Anterior cingulate cortex (tissue), 58 donors: ENCODE measurements around the gene SLC7A6.
A peak's percentile ranks its signal among the peaks of the same experiment; 100 is the strongest.

Experiments used
- DNase-seq, 58 donors: peaks; one replicate each; lab custom pipeline; 2025; lab: John Stamatoyannopoulos, UW

SLC7A6 gene

GRCh38 chr16:68297908-68298307, 33.6 kb downstream of the SLC7A6 start:
- DNase-seq, result no peak

GRCh38 chr16:68298312-68298711, 34.0 kb downstream of the SLC7A6 start:
- no peak for DNase-seq

DNA sequence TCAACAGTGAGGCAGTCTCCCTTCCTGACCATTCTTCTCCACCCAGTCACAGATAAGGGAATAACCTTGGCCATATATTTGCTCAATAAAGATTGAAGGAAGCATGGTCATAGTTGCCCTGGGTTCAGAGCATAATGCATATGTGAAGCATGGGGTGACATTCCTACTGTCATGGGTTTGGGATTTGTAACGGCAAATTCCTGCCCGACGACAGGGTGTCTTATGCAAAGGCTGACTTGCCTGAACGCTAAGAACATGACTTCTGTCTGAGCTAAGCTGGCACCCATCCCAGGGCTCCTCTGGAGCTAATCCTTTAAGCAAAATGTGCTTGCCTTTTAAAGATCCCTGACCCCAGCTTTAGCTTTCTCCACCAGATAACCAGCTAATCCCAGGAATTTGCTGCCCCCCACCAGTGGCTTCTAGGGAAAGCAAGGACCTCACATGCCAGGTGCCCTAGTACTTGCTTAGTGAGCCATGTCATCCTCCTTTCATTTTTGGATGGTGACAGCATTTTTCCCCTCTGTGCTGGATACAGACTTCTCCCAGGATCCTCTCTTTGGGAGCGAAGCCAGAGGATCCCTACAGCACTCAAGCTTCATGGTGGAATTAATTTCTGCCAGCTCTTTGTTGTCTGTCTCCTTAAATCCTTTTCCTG, 34.7 kb downstream of the SLC7A6 start:
- peak in 27 of 58 donors; percentile 0 to 68 (median 27) for DNase-seq

DNA sequence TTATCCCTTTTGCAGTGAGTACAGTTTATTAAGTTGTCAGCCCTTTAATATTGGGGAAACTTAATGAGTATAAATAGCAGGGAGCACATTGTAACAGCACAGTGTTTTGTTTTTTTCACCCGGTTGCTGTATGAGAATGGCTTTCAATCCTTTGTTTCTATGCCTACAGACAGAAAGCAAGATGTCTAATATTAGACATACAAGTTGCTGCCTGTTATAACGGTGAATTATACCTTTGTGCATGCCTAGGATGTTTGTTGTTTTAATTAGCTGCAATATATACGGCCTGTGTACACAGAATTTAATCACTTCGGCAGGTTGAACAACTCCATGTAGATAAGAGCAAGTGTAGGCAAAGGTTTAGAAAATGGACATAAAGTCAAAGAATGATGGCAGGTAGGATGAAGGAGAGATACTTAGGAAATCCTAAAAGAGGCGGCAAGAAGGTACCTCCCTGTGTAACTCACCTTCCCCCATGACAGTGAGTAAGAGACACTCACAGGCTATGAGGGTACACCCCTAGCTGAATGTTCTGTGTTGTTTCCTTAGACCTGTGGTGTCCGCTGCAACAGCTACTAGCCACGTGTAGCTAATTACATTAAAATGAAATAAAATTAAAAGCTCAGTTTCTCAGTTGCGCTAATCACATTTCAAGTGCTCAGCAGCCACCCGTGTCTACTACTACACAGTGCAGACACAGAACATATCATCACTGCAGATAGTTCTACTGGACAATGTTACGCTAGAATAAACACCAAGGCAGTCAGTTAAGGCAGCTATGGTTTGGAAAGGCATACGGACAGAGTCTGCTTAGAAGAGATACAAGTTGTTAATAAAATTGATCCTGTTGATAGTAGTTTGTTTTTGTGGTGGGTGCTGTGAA, 35.5 kb downstream of the SLC7A6 start:
- no peak for DNase-seq

DNA sequence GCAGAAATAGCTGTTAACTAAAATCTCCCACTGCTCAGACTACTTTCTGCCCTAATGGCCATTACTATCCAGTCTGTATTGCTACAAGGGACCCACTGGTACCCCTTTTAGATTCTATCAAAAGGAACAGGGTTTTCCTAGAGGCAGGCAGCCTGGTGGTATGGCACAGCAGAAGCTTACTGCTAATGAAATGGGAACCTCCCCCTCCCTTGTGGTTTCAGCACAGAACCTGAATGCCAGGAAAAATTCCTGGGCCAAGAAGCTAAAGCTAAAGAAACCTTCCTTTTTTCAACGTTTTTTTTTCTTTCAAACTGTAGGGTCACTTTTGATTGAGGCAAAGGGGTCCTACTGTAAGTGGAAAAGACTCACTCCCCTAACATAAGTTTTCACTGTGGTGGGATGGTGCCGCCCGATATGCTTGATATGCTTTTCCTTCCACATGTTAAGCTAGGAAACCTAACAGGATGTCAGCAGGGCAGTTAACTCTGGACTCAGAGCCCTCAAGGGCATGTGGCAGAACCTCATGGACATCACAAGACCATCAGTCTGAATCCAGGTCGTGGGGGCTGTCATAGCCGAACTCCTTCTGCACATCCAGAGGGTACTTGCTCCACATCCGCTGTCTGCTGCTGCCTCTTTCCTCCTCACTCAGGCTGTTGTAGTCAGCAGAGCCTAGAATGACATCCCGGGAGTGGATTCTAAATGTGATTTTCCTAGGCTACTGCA, 36.6 kb downstream of the SLC7A6 start:
- DNase-seq, result no peak

- no peak for DNase-seq
Measured at GRCh38 chr16:68306633-68307032, 42.3 kb downstream of the SLC7A6 start.

GRCh38 chr16:68309799-68310198, 45.5 kb downstream of the SLC7A6 start:
- no peak for DNase-seq

- DNase-seq, result peak in 5 of 58 donors; percentile 49 to 62 (median 55)
Measured at GRCh38 chr16:68310437-68310773, 46.1 kb downstream of the SLC7A6 start.

- peak; percentile 27 to 94 (median 87) for DNase-seq
Measured at GRCh38 chr16:68310774-68311511, 46.6 kb downstream of the SLC7A6 start, which contains the start of the genes PRMT7 and SLC7A6OS. TSS of gene PRMT7 (plus strand) at chr16:68311019. CDS start at chr16:68315980, 4,961 bp downstream. TSS of gene SLC7A6OS (minus strand) at chr16:68310946. CDS start at chr16:68310926, 20 bp downstream.

DNA sequence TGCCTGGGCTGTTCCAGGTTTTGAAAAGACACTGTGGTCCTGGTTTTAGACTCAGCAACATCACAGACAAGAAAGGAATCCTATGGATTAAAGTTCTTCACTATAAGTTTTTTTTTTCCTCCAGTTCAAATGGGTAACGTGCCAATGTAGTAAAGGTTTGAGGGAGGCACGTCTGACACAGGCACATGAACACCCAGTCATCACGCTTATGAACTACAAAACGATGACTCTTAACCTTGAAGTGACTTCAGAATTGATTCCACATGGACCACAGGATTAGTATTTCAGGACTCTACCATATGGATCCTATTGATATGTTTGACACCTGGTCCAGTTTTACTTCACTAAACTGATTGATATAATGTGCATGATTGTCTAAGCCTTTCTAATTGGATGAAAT, 48.8 kb downstream of the SLC7A6 start:
- DNase-seq, result no peak

- DNase-seq, result no peak
Measured at GRCh38 chr16:68319185-68319908, 55.0 kb downstream of the SLC7A6 start.

DNA sequence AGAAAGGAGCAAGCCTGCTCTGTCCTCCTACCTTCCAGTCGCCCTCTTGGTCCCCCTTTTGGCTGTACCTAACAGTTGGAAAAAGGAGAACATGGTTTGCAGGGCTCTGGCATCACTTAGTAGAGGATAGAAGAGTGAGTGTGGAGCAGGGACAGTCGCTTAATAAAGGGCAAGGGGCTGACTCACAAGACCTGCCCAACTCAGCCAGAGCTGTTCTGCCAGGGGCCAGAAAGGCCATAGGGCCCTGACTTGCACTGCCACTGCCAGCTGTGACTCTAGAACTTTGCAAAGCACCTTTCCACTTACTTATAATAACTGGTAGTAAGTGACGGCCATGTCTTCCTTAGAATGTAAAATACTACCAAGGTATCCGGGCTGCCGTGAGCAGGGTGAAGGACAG, 60.0 kb downstream of the SLC7A6 start:
- no peak for DNase-seq

GRCh38 chr16:68324780-68325357, 60.5 kb downstream of the SLC7A6 start:
- no peak for DNase-seq

DNA sequence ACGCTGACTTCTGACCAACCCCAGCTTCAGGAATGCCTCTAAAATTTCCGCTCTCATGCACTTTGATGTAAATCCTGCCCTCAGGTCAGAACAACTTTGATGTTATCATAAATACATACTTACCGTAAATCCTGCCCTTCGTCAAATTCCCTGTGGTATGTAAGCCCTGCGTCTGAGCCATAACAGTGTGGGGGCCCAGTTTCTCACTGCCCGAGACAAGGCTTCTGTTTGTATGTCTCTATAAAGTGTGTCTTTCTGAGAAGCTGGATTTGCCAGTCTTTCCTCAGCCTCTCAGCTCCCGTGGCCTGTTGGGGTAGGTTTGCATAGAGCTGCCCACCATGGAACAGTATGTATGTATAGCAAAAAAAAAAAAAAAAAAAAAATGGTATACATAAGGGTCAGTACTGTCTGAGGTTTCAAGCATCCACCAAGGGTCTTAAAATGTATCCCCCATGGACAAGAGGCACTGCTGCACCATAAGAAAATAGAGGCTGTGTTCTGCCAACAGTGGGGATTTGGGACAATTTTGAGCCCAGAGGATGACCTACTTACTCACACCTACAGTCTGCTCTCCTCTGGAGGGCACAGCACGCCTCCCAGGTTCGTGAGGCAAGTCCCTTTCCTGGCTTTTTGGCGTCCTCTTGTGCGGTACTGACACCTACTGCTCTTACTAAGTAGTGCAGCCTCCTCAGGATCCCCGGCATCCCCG, 64.0 kb downstream of the SLC7A6 start:
- peak in 56 of 58 donors; percentile 3 to 86 (median 57) for DNase-seq

GRCh38 chr16:68328860-68329390, 64.6 kb downstream of the SLC7A6 start:
- DNase-seq, result no peak

DNA sequence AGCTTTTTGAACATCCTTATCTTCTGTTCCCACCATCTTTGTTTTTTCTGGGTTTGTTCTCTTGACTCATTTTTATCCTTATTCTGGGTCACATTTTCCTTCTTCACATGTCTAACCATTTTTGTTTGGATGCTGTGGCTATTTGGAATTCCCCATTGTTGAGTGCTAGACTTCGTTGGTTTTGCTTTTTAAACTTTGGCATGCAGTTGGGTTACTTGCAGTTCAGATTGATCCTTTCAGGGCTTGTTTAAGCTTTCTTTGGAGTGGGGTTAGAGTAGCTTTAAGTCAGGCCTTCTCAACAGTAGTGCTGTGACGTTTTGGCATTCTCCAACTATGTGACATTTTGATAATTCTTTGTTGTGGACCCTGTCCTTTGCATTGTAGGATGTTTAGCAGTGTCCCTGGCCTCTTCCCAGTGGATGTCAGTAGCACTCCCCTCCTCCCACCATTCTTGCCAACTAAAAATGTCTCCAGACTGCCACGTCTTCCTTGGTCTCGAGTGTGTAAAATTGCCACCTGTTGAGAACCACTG, 67.6 kb downstream of the SLC7A6 start:
- DNase-seq, result no peak

GRCh38 chr16:68332411-68333121, 68.2 kb downstream of the SLC7A6 start:
- DNase-seq, result peak in 16 of 58 donors; percentile 4 to 61 (median 26)
